ENCODE data around the gene GAB2. TPM values are rescaled to one million over a fixed set of nuclear protein-coding genes. Genes with fewer than 3 reads are reported as not detected.

The GAB2 gene
- total RNA-seq, 1 donor from 2014 or later = 39.9 TPM

GRCh38 chr11:78270971-78271370, 146.6 kb downstream of the GAB2 start:
- DNase-seq (ENCODE audit: low spot score in 2 of 2, unreplicated experiment in 2 of 2) = no peak
- Mint-ChIP-seq H3K4me3 (no peak overlapping the region), H3K36me3 (peaks cover 41% of the 10 kb centered on the region), H3K4me1 (peaks cover 33% of the 10 kb centered on the region), H3K27me3 (ENCODE audit: low read depth) (no peaks in the 10 kb centered on the region), H3K27ac (no peak overlapping the region), H3K9me3 (peaks cover 21% of the 10 kb centered on the region)
- no peak for TF ChIP-seq CTCF (IDR thresholded peaks at IDR 0.05; ENCODE audit: unreplicated experiment)

GRCh38 chr11:78269806-78270205, 147.8 kb downstream of the GAB2 start:
- Mint-ChIP-seq H3K36me3 (peaks cover 41% of the 10 kb centered on the region), H3K4me3 (no peak overlapping the region), H3K9me3 (peaks cover 21% of the 10 kb centered on the region), H3K27ac (peak overlapping the region; percentile 92), H3K4me1 (peaks cover 29% of the 10 kb centered on the region), H3K27me3 (ENCODE audit: low read depth) (no peaks in the 10 kb centered on the region)
- DNase-seq (ENCODE audit: low spot score in 2 of 2, unreplicated experiment in 2 of 2) = no peak
- TF ChIP-seq CTCF (IDR thresholded peaks at IDR 0.05; ENCODE audit: unreplicated experiment) = no peak

GRCh38 chr11:78268591-78269410, 148.8 kb downstream of the GAB2 start:
- no peaks in the 10 kb centered on the region for H3K27me3 Mint-ChIP-seq (ENCODE audit: low read depth)
- H3K27ac Mint-ChIP-seq = peak overlapping the region; percentile 92
- no peak for DNase-seq (ENCODE audit: low spot score in 2 of 2, unreplicated experiment in 2 of 2)
- TF ChIP-seq CTCF (IDR thresholded peaks at IDR 0.05; ENCODE audit: unreplicated experiment) = no peak
- H3K36me3 Mint-ChIP-seq = peaks cover 37% of the 10 kb centered on the region
- H3K9me3 Mint-ChIP-seq = peaks cover 21% of the 10 kb centered on the region
- no peak overlapping the region for H3K4me3 Mint-ChIP-seq
- peaks cover 28% of the 10 kb centered on the region for H3K4me1 Mint-ChIP-seq

GRCh38 chr11:78266451-78266850, 151.2 kb downstream of the GAB2 start:
- peak overlapping the region; percentile 83 for H3K27ac Mint-ChIP-seq
- no peaks in the 10 kb centered on the region for H3K27me3 Mint-ChIP-seq (ENCODE audit: low read depth)
- peaks cover 14% of the 10 kb centered on the region for H3K36me3 Mint-ChIP-seq

GRCh38 chr11:78265326-78265725, 152.3 kb downstream of the GAB2 start:
- H3K27me3 Mint-ChIP-seq (ENCODE audit: low read depth) = no peaks in the 10 kb centered on the region
- H3K4me3 Mint-ChIP-seq = no peak overlapping the region
- no peak overlapping the region for H3K27ac Mint-ChIP-seq
- peaks cover 41% of the 10 kb centered on the region for H3K4me1 Mint-ChIP-seq
- no peak for DNase-seq (ENCODE audit: low spot score in 2 of 2, unreplicated experiment in 2 of 2)
- TF ChIP-seq CTCF (IDR thresholded peaks at IDR 0.05; ENCODE audit: unreplicated experiment) = no peak
- H3K36me3 Mint-ChIP-seq = peaks cover 7% of the 10 kb centered on the region
- no peaks in the 10 kb centered on the region for H3K9me3 Mint-ChIP-seq

More at GRCh38 chr11:78266451-78266850, 151.2 kb downstream of the GAB2 start:
- no peak overlapping the region for H3K4me3 Mint-ChIP-seq
- no peak for TF ChIP-seq CTCF (IDR thresholded peaks at IDR 0.05; ENCODE audit: unreplicated experiment)
- H3K4me1 Mint-ChIP-seq = peaks cover 34% of the 10 kb centered on the region
- no peak for DNase-seq (ENCODE audit: low spot score in 2 of 2, unreplicated experiment in 2 of 2)
- peaks cover 2% of the 10 kb centered on the region for H3K9me3 Mint-ChIP-seq

Data from mesothelial cell of epicardium (in vitro differentiated cells).